IPS-18a (cell line): ENCODE data around the gene REEP6.

Source experiments
- H3K27ac ChIP-seq: one replicate; pipeline ENCODE4 v1.5.1; 2013; ENCODE audit warnings: low read length
- H3K27me3 ChIP-seq: one replicate; pipeline ENCODE4 v1.6.1; 2013; ENCODE audit warnings: mild to moderate bottlenecking, low read length; ENCODE audit not compliant: control insufficient read depth, insufficient read depth
- H3K36me3 ChIP-seq: one replicate; pipeline ENCODE4 v1.6.1; 2013; ENCODE audit warnings: low read depth, low read length; ENCODE audit not compliant: control insufficient read depth
- H3K4me1 ChIP-seq: one replicate; pipeline ENCODE4 v1.6.1; 2013; ENCODE audit warnings: low read depth, low read length; ENCODE audit not compliant: control insufficient read depth
- H3K4me3 ChIP-seq: one replicate; pipeline ENCODE4 v1.5.1; 2013; ENCODE audit warnings: low read length
- H3K9ac ChIP-seq: one replicate; pipeline ENCODE4 v1.6.1; 2013; ENCODE audit warnings: mild to moderate bottlenecking, low read length, moderate library complexity
- H3K9me3 ChIP-seq: one replicate; pipeline ENCODE4 v1.6.1; 2013; ENCODE audit warnings: low read depth, low read length; ENCODE audit not compliant: control insufficient read depth

The REEP6 gene

GRCh38 chr19:1451916-1452801 is 38.8 kb upstream of the REEP6 start:
- H3K27ac ChIP-seq: no peak overlapping the region
- H3K9me3 ChIP-seq: no peaks in the 10 kb centered on the region
- H3K36me3 ChIP-seq: no peaks in the 10 kb centered on the region
- peaks cover 99% of the 10 kb centered on the region for H3K27me3 ChIP-seq
- peaks cover 7% of the 10 kb centered on the region for H3K4me1 ChIP-seq
- no peak overlapping the region for H3K9ac ChIP-seq
- H3K4me3 ChIP-seq: no peak overlapping the region

- H3K27ac ChIP-seq: no peak overlapping the region
- peaks cover 99% of the 10 kb centered on the region for H3K27me3 ChIP-seq
- no peak overlapping the region for H3K9ac ChIP-seq
- H3K4me1 ChIP-seq: peaks cover 7% of the 10 kb centered on the region
- H3K4me3 ChIP-seq: no peak overlapping the region
- no peaks in the 10 kb centered on the region for H3K9me3 ChIP-seq
- no peaks in the 10 kb centered on the region for H3K36me3 ChIP-seq
Observed at GRCh38 chr19:1452802-1453524, 38.0 kb upstream of the REEP6 start.

GRCh38 chr19:1453525-1454364 is 37.2 kb upstream of the REEP6 start:
- no peak overlapping the region for H3K9ac ChIP-seq
- peaks cover 98% of the 10 kb centered on the region for H3K27me3 ChIP-seq
- no peak overlapping the region for H3K4me3 ChIP-seq
- H3K9me3 ChIP-seq: no peaks in the 10 kb centered on the region
- H3K36me3 ChIP-seq: no peaks in the 10 kb centered on the region
- peaks cover 7% of the 10 kb centered on the region for H3K4me1 ChIP-seq
- H3K27ac ChIP-seq: no peak overlapping the region

GRCh38 chr19:1455002-1455335 is 36.0 kb upstream of the REEP6 start:
- Histone ChIP-seq H3K27me3 (peaks cover 98% of the 10 kb centered on the region), H3K9ac (no peak overlapping the region), H3K27ac (no peak overlapping the region), H3K4me1 (peaks cover 7% of the 10 kb centered on the region), H3K9me3 (no peaks in the 10 kb centered on the region), H3K36me3 (no peaks in the 10 kb centered on the region), H3K4me3 (no peak overlapping the region)

- no peak overlapping the region for H3K4me3 ChIP-seq
- no peaks in the 10 kb centered on the region for H3K9me3 ChIP-seq
- H3K9ac ChIP-seq: no peak overlapping the region
- H3K4me1 ChIP-seq: peaks cover 7% of the 10 kb centered on the region
- no peak overlapping the region for H3K27ac ChIP-seq
- H3K36me3 ChIP-seq: no peaks in the 10 kb centered on the region
- H3K27me3 ChIP-seq: peaks cover 95% of the 10 kb centered on the region
Observed at GRCh38 chr19:1455336-1456120, 35.5 kb upstream of the REEP6 start.

GRCh38 chr19:1456121-1456900 is 34.7 kb upstream of the REEP6 start:
- Histone ChIP-seq H3K27me3 (peaks cover 87% of the 10 kb centered on the region), H3K36me3 (no peaks in the 10 kb centered on the region), H3K4me1 (peaks cover 7% of the 10 kb centered on the region), H3K27ac (no peak overlapping the region), H3K9ac (no peak overlapping the region), H3K4me3 (no peak overlapping the region), H3K9me3 (no peaks in the 10 kb centered on the region)

GRCh38 chr19:1457031-1457739 is 33.8 kb upstream of the REEP6 start:
- no peak overlapping the region for H3K4me3 ChIP-seq
- H3K36me3 ChIP-seq: no peaks in the 10 kb centered on the region
- H3K27me3 ChIP-seq: peaks cover 79% of the 10 kb centered on the region
- H3K27ac ChIP-seq: no peak overlapping the region
- H3K9ac ChIP-seq: no peak overlapping the region
- H3K4me1 ChIP-seq: peaks cover 6% of the 10 kb centered on the region
- no peaks in the 10 kb centered on the region for H3K9me3 ChIP-seq

- Histone ChIP-seq H3K4me1 (no peaks in the 10 kb centered on the region), H3K27me3 (peaks cover 72% of the 10 kb centered on the region), H3K27ac (no peak overlapping the region), H3K36me3 (no peaks in the 10 kb centered on the region), H3K9ac (no peak overlapping the region), H3K9me3 (no peaks in the 10 kb centered on the region), H3K4me3 (no peak overlapping the region)
Observed at GRCh38 chr19:1457892-1458291, 33.1 kb upstream of the REEP6 start.

GRCh38 chr19:1459479-1459878 is 31.5 kb upstream of the REEP6 start:
- H3K36me3 ChIP-seq: no peaks in the 10 kb centered on the region
- H3K9ac ChIP-seq: no peak overlapping the region
- no peak overlapping the region for H3K4me3 ChIP-seq
- H3K9me3 ChIP-seq: no peaks in the 10 kb centered on the region
- H3K27ac ChIP-seq: no peak overlapping the region
- no peaks in the 10 kb centered on the region for H3K4me1 ChIP-seq
- H3K27me3 ChIP-seq: peaks cover 71% of the 10 kb centered on the region
